A549 (cell line): ENCODE measurements around the gene CEMIP2. TPM values are rescaled to one million over a fixed set of nuclear protein-coding genes. Genes with fewer than 3 reads are reported as not detected.

ENCODE experiments used
- ATAC-seq, 2 experiments: fragments of 200-7000 bp in 1 of 2; fragments of >200 bp in 1 of 2; cut with Nextera tagmentation in 1 of 2; cut with Tn5 transposase in 1 of 2; 3 replicates each; pipeline versions ENCODE4 v1.8.0 to v1.9.1; 2018 to 2020; ENCODE audit warnings: mild to moderate bottlenecking in 1 of 2, moderate library complexity in 1 of 2
- CTCF ChIA-PET: fragments of 300-600 bp; sonication (Branson Sonifier 250); formaldehyde crosslinking; extraction: SDS; loops from one replicate; lab custom pipeline; 2021; ENCODE audit warnings: antibody characterized with exemption, inconsistent platforms; lab: Yijun Ruan, JAX
- POLR2A ChIA-PET: fragments of 350-600 bp; formaldehyde crosslinking; extraction: SDS; loops from one replicate; lab custom pipeline; 2021; ENCODE audit warnings: antibody characterized with exemption, inconsistent platforms; lab: Yijun Ruan, JAX
- DNase-seq, 2 experiments: peaks; one replicate each; pipeline versions ENCODE4 v3.0.0 to v3.0.0-alpha.2; 2011 to 2016; ENCODE audit warnings: low read depth in 1 of 2, low spot score in 1 of 2
- FAIRE-seq: peaks from 2 replicates; lab custom pipeline; 2011; peaks lifted over from hg19 to GRCh38; lab: Jason Lieb, UNC
- H3K27ac ChIP-seq, 2 experiments: fragments of >200 bp; sonication (Bioruptor Twin); formaldehyde crosslinking; 3 replicates each; pipeline ENCODE4 v1.5.1; 2016 to 2017
- H3K4me1 ChIP-seq: fragments of >200 bp; sonication (Bioruptor Twin); formaldehyde crosslinking; 3 replicates; pipeline ENCODE4 v1.6.1; 2016
- H3K4me2 ChIP-seq: fragments of >200 bp; sonication (Bioruptor Twin); formaldehyde crosslinking; 3 replicates; pipeline ENCODE4 v1.6.1; 2016
- H3K4me3 ChIP-seq: fragments of >200 bp; sonication (Bioruptor Twin); formaldehyde crosslinking; 3 replicates; pipeline ENCODE4 v1.5.1; 2016
- H3K9me3 ChIP-seq: fragments of >200 bp; sonication (Bioruptor Twin); formaldehyde crosslinking; 3 replicates; pipeline ENCODE4 v1.6.1; 2016
- BCL3 ChIP-seq: fragments of >200 bp; sonication (Bioruptor Twin); formaldehyde crosslinking; IDR thresholded peaks from 3 replicates; pipeline ENCODE4 v1.6.1; 2016
- CBX8 ChIP-seq: fragments of 200-600 bp; sonication (generic); IDR thresholded peaks from 2 replicates; pipeline ENCODE4 v1.6.1; 2016
- CEBPB ChIP-seq, 2 experiments: fragments of >200 bp in 1 of 2; sonication (Bioruptor Twin) in 1 of 2; formaldehyde crosslinking in 1 of 2; IDR thresholded peaks; 2 replicates each; pipeline ENCODE4 v1.6.1; 2012 to 2016
- CTCF ChIP-seq: fragments of >200 bp; sonication (Bioruptor Twin); formaldehyde crosslinking; IDR thresholded peaks from 3 replicates; pipeline ENCODE4 v1.5.1; 2016
- E2F6 ChIP-seq: IDR thresholded peaks from 2 replicates; pipeline ENCODE4 v1.6.1; 2012; ENCODE audit warnings: low read depth, borderline replicate concordance
- EHMT2 ChIP-seq: fragments of 200-600 bp; sonication (generic); IDR thresholded peaks from 2 replicates; pipeline ENCODE4 v1.6.1; 2016; ENCODE audit warnings: antibody characterized with exemption, low read depth, mild to moderate bottlenecking, moderate library complexity
- ESRRA ChIP-seq: fragments of 150-350 bp; IDR thresholded peaks from 2 replicates; pipeline ENCODE4 v1.6.1; 2014; ENCODE audit warnings: mild to moderate bottlenecking, low read length, borderline replicate concordance
- FOXS1 ChIP-seq: fragments of 250-450 bp; sonication (Bioruptor Pico); IDR thresholded peaks from 2 replicates; pipeline ENCODE4 v1.5.0; 2020; ENCODE audit warnings: mild to moderate bottlenecking, moderate library complexity
- GATA3 ChIP-seq: IDR thresholded peaks from 2 replicates; pipeline ENCODE4 v1.6.1; 2012; ENCODE audit warnings: borderline replicate concordance
- HEYL ChIP-seq: fragments of 250-450 bp; sonication (Bioruptor Pico); IDR thresholded peaks from 2 replicates; pipeline ENCODE4 v1.8.0; 2021; ENCODE audit warnings: mild to moderate bottlenecking, moderate library complexity
- HMGXB4 ChIP-seq: fragments of 250-450 bp; sonication (Bioruptor Pico); IDR thresholded peaks from 2 replicates; pipeline ENCODE4 v1.5.0; 2021; ENCODE audit warnings: mild to moderate bottlenecking, moderate library complexity, borderline replicate concordance
- HOXA7 ChIP-seq: fragments of 250-450 bp; sonication (Bioruptor Pico); IDR thresholded peaks from 2 replicates; pipeline ENCODE4 v1.5.0; 2020; ENCODE audit warnings: mild to moderate bottlenecking, moderate library complexity
- JUN ChIP-seq, 2 experiments: fragments of >200 bp; sonication (Bioruptor Twin); formaldehyde crosslinking; IDR thresholded peaks; 2 replicates in 1 of 2; 3 replicates in 1 of 2; pipeline ENCODE4 v1.6.1; 2016 to 2017
- KDM1A ChIP-seq: fragments of 200-600 bp; sonication (generic); IDR thresholded peaks from 2 replicates; pipeline ENCODE4 v1.6.1; 2016; ENCODE audit warnings: low read depth, mild to moderate bottlenecking
- KDM5A ChIP-seq: fragments of 200-600 bp; sonication (generic); IDR thresholded peaks from 2 replicates; pipeline ENCODE4 v1.6.1; 2016; ENCODE audit warnings: antibody characterized with exemption, mild to moderate bottlenecking
- MAFK ChIP-seq: fragments of 450-650 bp; IDR thresholded peaks from 2 replicates; pipeline ENCODE4 v1.6.1; 2014; ENCODE audit not compliant: partially characterized antibody
- MYC ChIP-seq: IDR thresholded peaks from 2 replicates; pipeline ENCODE4 v1.6.1; 2012; ENCODE audit warnings: mild to moderate bottlenecking, inconsistent platforms, low read length, improper control_type of control experiment, borderline replicate concordance
- NR3C1 ChIP-seq: fragments of >200 bp; sonication (Bioruptor Twin); formaldehyde crosslinking; IDR thresholded peaks from 3 replicates; pipeline ENCODE4 v1.6.1; 2017
- PHF8 ChIP-seq: fragments of 200-600 bp; sonication (generic); IDR thresholded peaks from 2 replicates; pipeline ENCODE4 v1.6.1; 2016; ENCODE audit warnings: low read depth, mild to moderate bottlenecking, antibody characterized with exemption, moderate library complexity, borderline replicate concordance
- POLR2A ChIP-seq: IDR thresholded peaks from 2 replicates; pipeline ENCODE4 v1.6.1; 2012; ENCODE audit warnings: mild to moderate bottlenecking, low read length
- RARB ChIP-seq: fragments of 250-450 bp; sonication (Bioruptor Pico); IDR thresholded peaks from 2 replicates; pipeline ENCODE4 v1.8.0; 2021; ENCODE audit warnings: mild to moderate bottlenecking, moderate library complexity
- RFX5 ChIP-seq: fragments of 450-650 bp; IDR thresholded peaks from 2 replicates; pipeline ENCODE4 v1.7.1; 2014; ENCODE audit warnings: antibody characterized with exemption, mild to moderate bottlenecking, moderate library complexity
- RNF2 ChIP-seq: fragments of 200-600 bp; sonication (generic); IDR thresholded peaks from 2 replicates; pipeline ENCODE4 v1.6.1; 2016; ENCODE audit warnings: low read depth, mild to moderate bottlenecking, antibody characterized with exemption, moderate library complexity, borderline replicate concordance
- SMC3 ChIP-seq: fragments of >200 bp; sonication (Bioruptor Twin); formaldehyde crosslinking; IDR thresholded peaks from 3 replicates; pipeline ENCODE4 v1.6.1; 2018; ENCODE audit warnings: inconsistent platforms
- USF2 ChIP-seq: fragments of 450-650 bp; IDR thresholded peaks from 2 replicates; pipeline ENCODE4 v1.6.1; 2014; ENCODE audit warnings: antibody characterized with exemption
- WGBS: methylation state at CpG from one replicate; pipeline ENCODE4 v1.1.6; 2017; ENCODE audit errors: missing lambda C conversion rate; 5-methylcytosine and 5-hydroxymethylcytosine counted together
- polyA plus RNA-seq, 4 experiments: library from polyadenylated mRNA; depleted of rRNA in 3 of 4; stranded (reverse); fragments of >200 nt; fragmentation: RNase III in 1 of 4; extraction: RNeasy Plus Mini Kit Qiagen cat#74134 plus additional on column Dnase treatment in 1 of 4; gene quantifications; 2 replicates in 3 of 4; 3 replicates in 1 of 4; pipeline ENCODE4 v1.2.3, GENCODE V29; 2011 to 2017

Gene CEMIP2
- polyA plus RNA-seq, 2 of the 4 experiments (the other 2 are of a cell fraction): 146 to 161 TPM

- no peaks in the 10 kb centered on the region for H3K9me3 ChIP-seq
- TF ChIP-seq BCL3 (no peak), CBX8 (no peak), MAFK (no peak), JUN (IDR thresholded peaks at IDR 0.05) (0 out of 5 replicates have a peak, but pooled peaks of 1 of the 2 experiments have one; percentile 30), FOXS1 (CRISPR knock-in tag) (no peak)
- TF ChIP-seq, all 56 proteins: peak for 1
- Histone ChIP-seq H3K27ac (peak overlapping the region; percentile 87 to 94), H3K4me2 (peak overlapping the region; percentile 72; the same call in 2 of the 3 replicates), H3K4me1 (peaks cover 97% of the 10 kb centered on the region), H3K4me3 (no peak overlapping the region)
- no peak for FAIRE-seq
- POLR2A ChIA-PET: interaction anchor here (0.8 kb wide), 1 partner anchor 10 kb away, joined by 3 read pairs; no protein-coding TSS in a partner anchor
- no peak for DNase-seq
- ATAC-seq: peak in 1 of 2 experiments; percentile 40; a peak in 3 of 6 replicates
- CTCF ChIA-PET: interaction anchor here (1.0 to 2.2 kb wide), 5 partner anchors 16 to 460 kb away, joined by 3 to 5 read pairs (median 4); no protein-coding TSS in a partner anchor
- 91% methylated on average over 16 of the region's 16 CpGs for WGBS
Observed at GRCh38 chr9:71744754-71745521, 23.4 kb downstream of the CEMIP2 start.

GRCh38 chr9:71743882-71744281 lies 24.4 kb downstream of the CEMIP2 start:
- no peak for DNase-seq
- Histone ChIP-seq H3K27ac (peak overlapping the region; percentile 87 to 94), H3K4me3 (no peak overlapping the region), H3K4me1 (peaks cover 97% of the 10 kb centered on the region), H3K4me2 (peak overlapping the region; percentile 72), H3K9me3 (no peaks in the 10 kb centered on the region)
- ChIA-PET POLR2A (interaction anchor here (0.8 to 1.3 kb wide), 2 partner anchors 11 to 63 kb away, joined by 3 to 4 read pairs; no protein-coding TSS in a partner anchor), CTCF (interaction anchor here (0.6 to 2.2 kb wide), 4 partner anchors 15 to 63 kb away, joined by 3 to 6 read pairs (median 4); partner anchors contain the start of gene CEMIP2)
- no peak for FAIRE-seq
- TF ChIP-seq GATA3 (no peak), HMGXB4 (CRISPR knock-in tag) (no peak), ESRRA (no peak), CEBPB (IDR thresholded peaks at IDR 0.05) (no peak), E2F6 (no peak), JUN (IDR thresholded peaks at IDR 0.05) (no peak), NR3C1 (no peak), KDM1A (no peak), PHF8 (no peak), EHMT2 (no peak), RNF2 (no peak), SMC3 (no peak), POLR2A (no peak)
- ATAC-seq: no peak
- 90% methylated on average over 5 of the region's 5 CpGs for WGBS

GRCh38 chr9:71743217-71743705 lies 25.1 kb downstream of the CEMIP2 start:
- 35% methylated on average over 5 of the region's 5 CpGs for WGBS
- Histone ChIP-seq H3K4me3 (no peak overlapping the region; the same call in 2 of the 3 replicates), H3K4me2 (peak overlapping the region; percentile 72), H3K27ac (peak overlapping the region; percentile 87 to 94), H3K9me3 (no peaks in the 10 kb centered on the region), H3K4me1 (peaks cover 97% of the 10 kb centered on the region)
- ATAC-seq (peak; percentile 48 to 63; a peak in 5 of 6 replicates), DNase-seq (no peak), FAIRE-seq (no peak)
- CTCF ChIA-PET: interaction anchor here (0.6 to 2.2 kb wide), 4 partner anchors 14 to 64 kb away, joined by 3 to 6 read pairs (median 4); partner anchors contain the start of gene CEMIP2
- POLR2A ChIA-PET: interaction anchor here (0.6 to 1.3 kb wide), 3 partner anchors 17 to 62 kb away, joined by 3 to 4 read pairs (median 3); no protein-coding TSS in a partner anchor
- TF ChIP-seq HOXA7 (CRISPR knock-in tag): no peak
- no peak for TF ChIP-seq USF2
- no peak for TF ChIP-seq CTCF
- no peak for TF ChIP-seq KDM5A
- TF ChIP-seq MYC: 0 out of 2 replicates have a peak, but pooled peaks have one; percentile 39
- TF ChIP-seq HEYL (CRISPR knock-in tag): no peak
- TF ChIP-seq SMC3: no peak
- no peak for TF ChIP-seq ESRRA
- TF ChIP-seq POLR2A: no peak
- no peak for TF ChIP-seq RFX5
- TF ChIP-seq RARB (CRISPR knock-in tag): no peak
